Upper lobe of right lung (tissue), 1 donor: Measurements from ENCODE around the gene NDFIP1. TPM values are rescaled to one million over a fixed set of nuclear protein-coding genes. Genes with fewer than 3 reads are reported as not detected.

Source experiments
- ATAC-seq: fragments of 200-7000 bp; cut with Tn5 transposase; one replicate; pipeline ENCODE4 v1.9.1; 2020; ENCODE audit warnings: mild to moderate bottlenecking, moderate library complexity
- DNase-seq: peaks from one replicate; pipeline ENCODE4 v3.0.0-alpha.2; 2020
- H3K27ac ChIP-seq: fragments of 200-600 bp; one replicate; pipeline ENCODE4 v1.8.0; 2022
- H3K27me3 ChIP-seq: fragments of 200-600 bp; one replicate; pipeline ENCODE4 v1.8.0; 2022; ENCODE audit warnings: mild to moderate bottlenecking
- H3K36me3 ChIP-seq: fragments of 200-600 bp; one replicate; pipeline ENCODE4 v1.8.0; 2022
- H3K4me1 ChIP-seq: fragments of 200-600 bp; one replicate; pipeline ENCODE4 v1.8.0; 2022
- H3K4me3 ChIP-seq: fragments of 200-600 bp; one replicate; pipeline ENCODE4 v1.8.0; 2022; ENCODE audit warnings: mild to moderate bottlenecking
- H3K9me3 ChIP-seq: fragments of 200-600 bp; one replicate; pipeline ENCODE4 v1.8.0; 2022
- CTCF ChIP-seq: fragments of 200-600 bp; IDR thresholded peaks from one replicate; pipeline ENCODE4 v1.8.0; 2022; ENCODE audit warnings: antibody characterized with exemption
- intact Hi-C: fragments of 100-400 bp; cut with DNase I; formaldehyde crosslinking; loops from one replicate; pipeline ENCODE4 v1.11.0; 2022
- total RNA-seq: library from RNA; stranded (reverse); fragmentation: NEBNext Ultra II Directional; extraction: Animal tissue kit (Norgen Biotek cat#: 25700); gene quantifications from one replicate; pipeline ENCODE4 v1.2.1, GENCODE V29; 2021
- donor health status: DM: no; HTN: yes; CAD: no; lungs with severe emphysema.

Gene NDFIP1
- total RNA-seq, 1 donor from 2014 or later: 68.1 TPM

GRCh38 chr5:142197098-142197497 is 88.5 kb downstream of the NDFIP1 start:
- Histone ChIP-seq H3K4me1 (peaks cover 5% of the 10 kb centered on the region), H3K27ac (no peak overlapping the region), H3K4me3 (no peak overlapping the region), H3K36me3 (no peaks in the 10 kb centered on the region), H3K9me3 (no peaks in the 10 kb centered on the region), H3K27me3 (no peaks in the 10 kb centered on the region)
- ATAC-seq: no peak
- TF ChIP-seq CTCF: no peak
- intact Hi-C loops: no loop called here
- DNase-seq: no peak

- no peaks in the 10 kb centered on the region for H3K9me3 ChIP-seq
- H3K27ac ChIP-seq: no peak overlapping the region
- DNase-seq: no peak
- H3K4me1 ChIP-seq: no peaks in the 10 kb centered on the region
- H3K27me3 ChIP-seq: no peaks in the 10 kb centered on the region
- no peaks in the 10 kb centered on the region for H3K36me3 ChIP-seq
- intact Hi-C loops: no loop called here
- ATAC-seq: no peak
- no peak for TF ChIP-seq CTCF
- no peak overlapping the region for H3K4me3 ChIP-seq
Measured at GRCh38 chr5:142197781-142198180, 89.2 kb downstream of the NDFIP1 start.

- no peaks in the 10 kb centered on the region for H3K27me3 ChIP-seq
- H3K4me3 ChIP-seq: no peak overlapping the region
- no peak for ATAC-seq
- H3K27ac ChIP-seq: no peak overlapping the region
- intact Hi-C loops: no loop called here
- H3K9me3 ChIP-seq: no peaks in the 10 kb centered on the region
- DNase-seq: no peak
- no peaks in the 10 kb centered on the region for H3K36me3 ChIP-seq
- H3K4me1 ChIP-seq: no peaks in the 10 kb centered on the region
- TF ChIP-seq CTCF: no peak
Measured at GRCh38 chr5:142199388-142199787, 90.8 kb downstream of the NDFIP1 start.

GRCh38 chr5:142200387-142200786 is 91.8 kb downstream of the NDFIP1 start:
- intact Hi-C loops: no loop called here

GRCh38 chr5:142201471-142201887 is 92.9 kb downstream of the NDFIP1 start:
- H3K36me3 ChIP-seq: no peaks in the 10 kb centered on the region
- H3K27me3 ChIP-seq: no peaks in the 10 kb centered on the region
- H3K27ac ChIP-seq: no peak overlapping the region
- intact Hi-C loops: no loop called here
- ATAC-seq (no peak), DNase-seq (no peak)
- H3K4me3 ChIP-seq: no peak overlapping the region
- no peaks in the 10 kb centered on the region for H3K9me3 ChIP-seq
- H3K4me1 ChIP-seq: no peaks in the 10 kb centered on the region
- TF ChIP-seq CTCF: no peak

More at GRCh38 chr5:142200387-142200786, 91.8 kb downstream of the NDFIP1 start:
- no peaks in the 10 kb centered on the region for H3K36me3 ChIP-seq
- DNase-seq (no peak), ATAC-seq (no peak)
- H3K4me1 ChIP-seq: no peaks in the 10 kb centered on the region
- no peak overlapping the region for H3K4me3 ChIP-seq
- TF ChIP-seq CTCF: no peak
- no peak overlapping the region for H3K27ac ChIP-seq
- no peaks in the 10 kb centered on the region for H3K27me3 ChIP-seq
- H3K9me3 ChIP-seq: no peaks in the 10 kb centered on the region

- no peaks in the 10 kb centered on the region for H3K4me1 ChIP-seq
- DNase-seq (no peak), ATAC-seq (no peak)
- H3K4me3 ChIP-seq: no peak overlapping the region
- H3K9me3 ChIP-seq: no peaks in the 10 kb centered on the region
- intact Hi-C loops: no loop called here
- no peak overlapping the region for H3K27ac ChIP-seq
- no peak for TF ChIP-seq CTCF
- no peaks in the 10 kb centered on the region for H3K36me3 ChIP-seq
- H3K27me3 ChIP-seq: no peaks in the 10 kb centered on the region
Measured at GRCh38 chr5:142202282-142202681, 93.7 kb downstream of the NDFIP1 start.
